ENCODE results near the gene GPR35. TPM values are rescaled to one million over a fixed set of nuclear protein-coding genes. Genes with fewer than 3 reads are reported as not detected.
"Not testable (repeated sequence)": the region's sequence is repeated elsewhere in the genome, so short reads cannot be mapped to it uniquely, and the experiment has no call there.

The GPR35 gene
- polyA plus RNA-seq, 2 donors, result 2.1 to 3.1 TPM

DNA sequence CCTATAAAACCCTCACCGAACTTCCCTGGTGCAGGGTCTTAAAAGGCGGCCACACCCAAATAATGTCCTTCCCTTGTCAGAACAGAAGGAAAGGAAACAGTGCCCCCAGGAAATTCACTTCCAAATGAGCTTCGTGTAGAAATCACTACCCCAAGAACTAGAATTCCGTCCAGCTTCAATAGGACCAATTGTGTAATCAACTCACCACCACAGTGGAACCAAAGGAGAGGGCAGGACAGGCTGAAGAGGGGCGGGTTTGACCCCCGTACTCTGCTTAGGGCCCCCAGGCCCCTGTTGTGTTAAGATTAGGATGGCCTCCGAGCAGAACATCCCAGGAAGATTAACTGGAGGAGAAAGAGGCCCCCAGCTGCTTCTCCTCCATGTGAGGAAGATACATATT lies 24.1 kb downstream of the GPR35 start:
- H3K27ac ChIP-seq (ENCODE audit: low read depth in 2 of 2, low read length in 1 of 2), result no peak overlapping the region
- H3K9me3 ChIP-seq (ENCODE audit: control insufficient read depth in 2 of 2, insufficient read depth in 1 of 2, low read depth in 1 of 2, low read length in 1 of 2), result no peaks in the 10 kb centered on the region
- H3K27me3 ChIP-seq (ENCODE audit: control insufficient read depth in 1 of 2, insufficient read depth in 2 of 2, low read length in 2 of 2), result peaks cover 0 to 6% of the 10 kb centered on the region in 2 donors
- 53 to 70% methylated on average over 7 of the region's 7 CpGs for WGBS, 2 donors
- no peak overlapping the region for H3K4me3 ChIP-seq (ENCODE audit: low read depth in 1 of 2, low read length in 2 of 2)
- H3K4me1 ChIP-seq (ENCODE audit: control insufficient read depth in 2 of 2, insufficient read depth in 2 of 2, low read length in 1 of 2), result peaks cover 2 to 5% of the 10 kb centered on the region in 2 donors
- H3K36me3 ChIP-seq (ENCODE audit: control insufficient read depth in 2 of 2, insufficient read depth in 2 of 2, low read length in 1 of 2), result no peaks in the 10 kb centered on the region

DNA sequence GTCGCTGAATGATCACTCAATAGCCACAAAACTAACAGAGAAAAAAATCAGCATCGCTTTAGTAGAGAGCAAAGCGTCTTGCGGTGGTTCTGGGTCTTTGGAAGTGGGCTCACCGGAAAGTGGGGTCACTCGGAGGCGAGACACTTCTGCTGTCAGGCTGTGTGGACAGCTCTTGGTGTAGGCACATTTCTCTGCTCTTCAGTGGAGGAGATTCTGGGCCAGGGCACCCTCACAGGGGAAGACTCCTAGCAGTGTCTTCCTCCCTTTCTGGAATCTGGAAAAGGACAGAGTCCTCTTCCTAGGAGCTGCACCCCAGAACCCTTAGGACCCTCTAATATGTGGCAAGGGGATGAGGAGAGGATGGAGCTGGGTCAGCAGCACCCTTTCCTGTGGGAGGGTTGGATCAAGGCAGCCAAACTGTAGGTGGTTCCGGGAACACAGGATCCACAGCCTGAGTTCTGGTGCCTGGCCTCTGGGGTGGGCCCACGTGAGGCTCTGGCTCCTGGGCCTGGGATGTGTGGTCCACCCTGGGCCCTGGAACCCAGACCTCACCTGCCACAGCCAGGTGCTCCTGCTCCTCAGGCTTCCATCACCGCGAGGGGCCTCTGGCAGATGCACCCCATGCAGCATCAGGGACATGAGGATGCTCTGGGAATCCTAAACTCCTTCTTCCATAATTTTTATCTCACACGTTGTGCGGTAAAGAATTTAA lies 25.1 kb downstream of the GPR35 start:
- no peaks in the 10 kb centered on the region for H3K9me3 ChIP-seq (ENCODE audit: control insufficient read depth in 2 of 2, insufficient read depth in 1 of 2, low read depth in 1 of 2, low read length in 1 of 2)
- H3K4me3 ChIP-seq (ENCODE audit: low read depth in 1 of 2, low read length in 2 of 2), result no peak overlapping the region
- H3K4me1 ChIP-seq (ENCODE audit: control insufficient read depth in 2 of 2, insufficient read depth in 2 of 2, low read length in 1 of 2), result peaks cover 2 to 5% of the 10 kb centered on the region in 2 donors
- H3K36me3 ChIP-seq (ENCODE audit: control insufficient read depth in 2 of 2, insufficient read depth in 2 of 2, low read length in 1 of 2), result no peaks in the 10 kb centered on the region
- peaks cover 0 to 6% of the 10 kb centered on the region in 2 donors for H3K27me3 ChIP-seq (ENCODE audit: control insufficient read depth in 1 of 2, insufficient read depth in 2 of 2, low read length in 2 of 2)
- no peak overlapping the region for H3K27ac ChIP-seq (ENCODE audit: low read depth in 2 of 2, low read length in 1 of 2)
- WGBS, 2 donors, result 89 to 91% methylated on average over 13 of the region's 13 CpGs

DNA sequence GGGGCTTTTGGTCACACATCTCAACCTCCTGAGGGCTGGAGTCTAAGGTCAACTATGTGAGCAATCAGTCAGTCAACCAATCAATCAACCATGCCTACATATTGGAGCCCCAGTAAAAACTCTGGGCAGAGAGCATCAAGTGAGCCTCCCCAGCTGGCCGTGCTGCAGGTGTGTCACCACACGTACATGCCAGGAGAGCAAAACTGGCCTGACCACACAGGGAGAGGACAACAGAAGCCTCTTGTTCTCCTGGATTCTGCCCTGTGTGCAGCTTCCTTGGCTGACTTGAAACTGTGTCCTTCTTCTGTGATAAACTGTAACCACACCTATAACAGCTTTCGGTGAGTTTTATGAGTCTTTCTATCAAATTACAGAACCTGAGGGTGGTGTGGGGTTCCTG lies 25.9 kb downstream of the GPR35 start:
- no peak overlapping the region for H3K4me3 ChIP-seq (ENCODE audit: low read depth in 1 of 2, low read length in 2 of 2)
- 63 to 69% methylated on average over 3 of the region's 3 CpGs for WGBS, 2 donors
- peaks cover 0 to 5% of the 10 kb centered on the region in 2 donors for H3K4me1 ChIP-seq (ENCODE audit: control insufficient read depth in 2 of 2, insufficient read depth in 2 of 2, low read length in 1 of 2)
- H3K27me3 ChIP-seq (ENCODE audit: control insufficient read depth in 1 of 2, insufficient read depth in 2 of 2, low read length in 2 of 2), result peaks cover 0 to 6% of the 10 kb centered on the region in 2 donors
- no peak overlapping the region for H3K27ac ChIP-seq (ENCODE audit: low read depth in 2 of 2, low read length in 1 of 2)
- H3K36me3 ChIP-seq (ENCODE audit: control insufficient read depth in 2 of 2, insufficient read depth in 2 of 2, low read length in 1 of 2), result no peaks in the 10 kb centered on the region
- H3K9me3 ChIP-seq (ENCODE audit: control insufficient read depth in 2 of 2, insufficient read depth in 1 of 2, low read depth in 1 of 2, low read length in 1 of 2), result no peaks in the 10 kb centered on the region

DNA sequence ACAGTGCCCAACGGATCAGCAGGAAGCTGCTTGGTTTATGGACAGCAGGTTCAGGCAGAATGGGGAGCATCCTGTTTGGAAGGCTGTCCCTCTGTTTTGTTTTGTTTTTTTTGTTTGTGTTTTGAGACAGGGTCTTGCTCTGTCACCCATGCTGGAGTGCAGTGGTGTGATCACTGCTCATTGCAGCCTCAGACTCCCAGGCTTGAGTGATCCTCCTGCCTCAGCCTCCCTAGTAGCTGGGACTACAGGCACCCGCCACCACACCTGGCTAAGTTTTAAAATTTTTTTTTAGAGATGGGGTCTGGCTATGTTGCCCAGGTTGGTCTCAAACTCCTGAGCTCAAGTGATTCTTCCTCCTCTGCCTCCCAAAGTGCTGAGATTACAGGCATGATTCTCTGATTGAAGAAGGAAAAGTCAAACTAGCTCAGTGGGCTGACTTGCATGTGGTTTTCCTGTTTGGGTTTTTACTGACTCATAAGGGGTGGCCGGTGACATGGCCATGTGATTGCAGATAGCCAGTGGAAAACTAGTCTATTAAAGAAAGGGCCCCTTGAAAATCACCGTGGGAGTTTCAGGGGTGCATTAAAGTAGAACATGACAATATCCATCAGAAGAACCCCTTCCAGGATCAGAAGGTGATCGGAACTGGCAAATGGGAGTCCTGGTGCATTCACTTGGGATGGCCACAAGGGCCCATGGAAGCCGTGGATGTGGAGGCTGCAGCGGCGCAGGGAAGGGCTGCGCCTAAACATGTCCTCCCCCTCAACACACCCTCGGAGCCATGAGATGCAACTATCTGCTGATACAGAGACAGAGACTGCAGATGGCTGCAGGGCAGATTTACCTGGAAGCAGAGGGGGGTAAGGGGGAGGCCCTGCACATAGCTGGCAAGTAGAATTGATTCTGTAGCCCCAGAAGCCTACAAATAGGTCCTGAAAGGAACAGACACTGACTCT lies 30.9 kb downstream of the GPR35 start:
- WGBS, 2 donors, result 70% methylated on average over 10 of the region's 10 CpGs
- Histone ChIP-seq H3K27me3 (ENCODE audit: control insufficient read depth in 1 of 2, insufficient read depth in 2 of 2, low read length in 2 of 2) (peaks cover 0 to 2% of the 10 kb centered on the region in 2 donors), H3K9me3 (ENCODE audit: control insufficient read depth in 2 of 2, insufficient read depth in 1 of 2, low read depth in 1 of 2, low read length in 1 of 2) (no peaks in the 10 kb centered on the region), H3K4me3 (ENCODE audit: low read depth in 1 of 2, low read length in 2 of 2) (no peak overlapping the region), H3K4me1 (ENCODE audit: control insufficient read depth in 2 of 2, insufficient read depth in 2 of 2, low read length in 1 of 2) (no peaks in the 10 kb centered on the region), H3K36me3 (ENCODE audit: control insufficient read depth in 2 of 2, insufficient read depth in 2 of 2, low read length in 1 of 2) (no peaks in the 10 kb centered on the region), H3K27ac (ENCODE audit: low read depth in 2 of 2, low read length in 1 of 2) (no peak overlapping the region)

DNA sequence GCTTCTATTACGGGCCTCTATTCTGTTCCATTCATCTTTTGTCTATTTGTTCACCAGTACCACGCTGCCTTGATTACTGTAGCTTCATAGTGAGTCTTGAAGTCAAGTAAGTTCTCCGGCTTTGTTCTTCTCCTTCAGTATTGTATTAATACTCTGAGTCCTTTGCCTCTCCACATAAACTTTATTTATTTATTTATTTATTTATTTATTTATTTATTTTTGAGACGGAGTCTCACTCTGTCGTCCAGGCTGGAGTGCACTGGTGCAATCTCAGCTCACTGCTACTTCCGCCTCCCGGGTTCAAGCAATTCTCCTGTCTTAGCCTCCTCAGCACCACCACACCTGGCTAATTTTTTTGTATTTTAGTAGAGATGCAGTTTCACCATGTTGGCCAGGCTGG lies 34.6 kb downstream of the GPR35 start:
- H3K4me1 ChIP-seq (ENCODE audit: control insufficient read depth in 2 of 2, insufficient read depth in 2 of 2, low read length in 1 of 2); H3K27me3 ChIP-seq (ENCODE audit: control insufficient read depth in 1 of 2, insufficient read depth in 2 of 2, low read length in 2 of 2); H3K9me3 ChIP-seq (ENCODE audit: control insufficient read depth in 2 of 2, insufficient read depth in 1 of 2, low read depth in 1 of 2, low read length in 1 of 2); H3K27ac ChIP-seq (ENCODE audit: low read depth in 2 of 2, low read length in 1 of 2); H3K36me3 ChIP-seq (ENCODE audit: control insufficient read depth in 2 of 2, insufficient read depth in 2 of 2, low read length in 1 of 2); H3K4me3 ChIP-seq (ENCODE audit: low read depth in 1 of 2, low read length in 2 of 2): not testable (repeated sequence)
- WGBS, 2 donors, result 92 to 95% methylated on average over 7 of the region's 7 CpGs

DNA sequence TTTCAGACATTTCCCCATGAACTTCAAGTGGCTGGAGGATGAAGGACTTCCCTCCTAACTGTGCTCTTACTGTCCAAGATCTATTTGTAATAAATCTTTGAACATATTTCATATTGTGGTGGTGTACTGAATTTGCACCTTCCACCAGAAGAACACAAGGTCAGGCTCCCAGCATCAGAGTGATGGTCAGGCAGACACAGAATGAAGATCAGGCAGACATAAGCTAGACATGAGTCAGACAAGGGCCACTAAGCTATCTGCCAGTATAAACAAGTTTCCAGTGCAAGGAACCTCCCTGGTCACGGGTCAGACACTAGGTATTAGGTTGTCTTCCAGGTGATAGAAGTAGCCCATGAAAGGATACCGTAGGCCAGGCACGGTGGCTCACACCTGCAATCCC lies 37.4 kb downstream of the GPR35 start:
- no peaks in the 10 kb centered on the region for H3K4me1 ChIP-seq (ENCODE audit: control insufficient read depth in 2 of 2, insufficient read depth in 2 of 2, low read length in 1 of 2)
- H3K27ac ChIP-seq (ENCODE audit: low read depth in 2 of 2, low read length in 1 of 2), result no peak overlapping the region
- no peak overlapping the region for H3K4me3 ChIP-seq (ENCODE audit: low read depth in 1 of 2, low read length in 2 of 2)
- peaks cover 0 to 3% of the 10 kb centered on the region in 2 donors for H3K9me3 ChIP-seq (ENCODE audit: control insufficient read depth in 2 of 2, insufficient read depth in 1 of 2, low read depth in 1 of 2, low read length in 1 of 2)
- peaks cover 0 to 2% of the 10 kb centered on the region in 2 donors for H3K27me3 ChIP-seq (ENCODE audit: control insufficient read depth in 1 of 2, insufficient read depth in 2 of 2, low read length in 2 of 2)
- WGBS, 2 donors, result 77 to 79% methylated on average over 3 of the region's 3 CpGs
- H3K36me3 ChIP-seq (ENCODE audit: control insufficient read depth in 2 of 2, insufficient read depth in 2 of 2, low read length in 1 of 2), result no peaks in the 10 kb centered on the region

DNA sequence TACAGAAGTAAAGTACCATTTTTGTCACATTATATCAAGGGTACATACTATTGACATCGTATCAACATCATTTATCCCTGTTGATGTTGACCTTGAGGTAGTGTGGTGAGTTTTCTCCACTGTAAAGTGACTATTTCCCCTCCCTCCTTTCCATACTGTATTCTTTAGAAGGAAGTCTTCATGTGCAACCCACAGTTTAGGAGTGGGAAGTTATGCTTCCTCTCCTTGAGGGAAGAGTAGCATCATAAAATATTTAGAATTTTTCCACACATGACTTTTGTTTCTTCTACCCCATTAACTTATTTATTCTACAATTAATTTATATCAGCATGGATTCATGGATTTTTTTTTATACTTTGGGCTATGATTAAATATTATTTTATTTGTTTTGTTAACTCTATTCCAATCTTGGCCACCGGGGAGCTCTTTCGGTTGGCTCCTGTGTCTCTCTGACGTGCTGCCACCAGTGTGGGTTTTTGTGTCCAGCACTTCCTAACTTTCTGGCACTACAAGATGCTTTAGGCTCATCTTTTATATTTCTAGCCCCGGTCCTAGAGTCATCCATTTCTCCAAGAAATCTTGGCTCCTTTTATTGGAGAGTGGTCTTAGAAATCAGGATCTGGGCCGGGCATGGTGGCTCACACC lies 38.4 kb downstream of the GPR35 start:
- no peaks in the 10 kb centered on the region for H3K36me3 ChIP-seq (ENCODE audit: control insufficient read depth in 2 of 2, insufficient read depth in 2 of 2, low read length in 1 of 2)
- 74 to 77% methylated on average over 6 of the region's 6 CpGs for WGBS, 2 donors
- H3K9me3 ChIP-seq (ENCODE audit: control insufficient read depth in 2 of 2, insufficient read depth in 1 of 2, low read depth in 1 of 2, low read length in 1 of 2), result peaks cover 0 to 3% of the 10 kb centered on the region in 2 donors
- H3K27me3 ChIP-seq (ENCODE audit: control insufficient read depth in 1 of 2, insufficient read depth in 2 of 2, low read length in 2 of 2), result peaks cover 0 to 2% of the 10 kb centered on the region in 2 donors
- no peak overlapping the region for H3K27ac ChIP-seq (ENCODE audit: low read depth in 2 of 2, low read length in 1 of 2)
- H3K4me3 ChIP-seq (ENCODE audit: low read depth in 1 of 2, low read length in 2 of 2), result no peak overlapping the region
- no peaks in the 10 kb centered on the region for H3K4me1 ChIP-seq (ENCODE audit: control insufficient read depth in 2 of 2, insufficient read depth in 2 of 2, low read length in 1 of 2)

DNA sequence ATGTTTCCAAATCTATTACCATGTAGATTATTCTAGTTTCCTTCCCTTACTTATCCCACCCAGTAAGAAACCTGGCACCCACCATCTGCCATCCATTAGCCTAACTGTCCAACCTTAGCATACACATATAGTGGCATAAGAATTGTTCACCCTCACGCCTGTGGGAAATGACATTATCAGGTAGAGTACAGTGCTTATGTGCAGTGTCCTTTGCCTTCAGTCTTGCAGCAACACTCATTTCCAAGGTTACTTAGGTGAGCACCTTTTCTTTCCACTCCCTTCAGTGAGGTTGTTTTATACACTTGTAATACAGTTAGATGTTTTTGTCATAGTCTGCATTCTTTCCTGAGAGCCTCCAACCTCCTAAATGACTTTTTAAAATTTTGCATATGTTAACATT lies 39.3 kb downstream of the GPR35 start:
- WGBS, 2 donors, result 77 to 81% methylated on average over 1 of the region's 1 CpG
- no peak overlapping the region for H3K27ac ChIP-seq (ENCODE audit: low read depth in 2 of 2, low read length in 1 of 2)
- H3K9me3 ChIP-seq (ENCODE audit: control insufficient read depth in 2 of 2, insufficient read depth in 1 of 2, low read depth in 1 of 2, low read length in 1 of 2), result peaks cover 0 to 3% of the 10 kb centered on the region in 2 donors
- no peak overlapping the region for H3K4me3 ChIP-seq (ENCODE audit: low read depth in 1 of 2, low read length in 2 of 2)
- H3K4me1 ChIP-seq (ENCODE audit: control insufficient read depth in 2 of 2, insufficient read depth in 2 of 2, low read length in 1 of 2), result no peaks in the 10 kb centered on the region
- peaks cover 0 to 2% of the 10 kb centered on the region in 2 donors for H3K27me3 ChIP-seq (ENCODE audit: control insufficient read depth in 1 of 2, insufficient read depth in 2 of 2, low read length in 2 of 2)
- no peaks in the 10 kb centered on the region for H3K36me3 ChIP-seq (ENCODE audit: control insufficient read depth in 2 of 2, insufficient read depth in 2 of 2, low read length in 1 of 2)

DNA sequence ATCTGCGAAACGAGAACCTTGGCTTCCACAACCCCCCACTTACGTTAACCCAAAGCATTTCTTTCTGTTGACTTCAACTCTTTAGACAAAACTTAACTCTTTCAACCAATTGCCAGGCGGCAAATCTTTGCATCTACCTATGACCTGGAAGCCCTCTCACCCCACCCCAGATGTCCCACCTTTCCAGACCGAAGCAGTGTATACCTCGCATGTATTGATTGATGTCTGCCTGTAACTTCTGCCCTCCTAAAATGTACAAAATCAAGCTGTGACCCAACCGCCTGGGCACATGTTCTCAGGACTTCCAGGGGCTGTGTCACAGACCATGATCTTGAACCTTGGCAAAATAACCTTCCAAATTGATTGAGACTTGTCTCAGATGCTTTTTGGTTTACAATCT lies 45.1 kb downstream of the GPR35 start:
- peaks cover 8 to 9% of the 10 kb centered on the region in 2 donors for H3K27me3 ChIP-seq (ENCODE audit: control insufficient read depth in 1 of 2, insufficient read depth in 2 of 2, low read length in 2 of 2)

More for the DNA sequence above, 45.1 kb downstream of the GPR35 start:
- WGBS, 2 donors, result 68 to 73% methylated on average over 7 of the region's 7 CpGs
- Histone ChIP-seq H3K36me3 (ENCODE audit: control insufficient read depth in 2 of 2, insufficient read depth in 2 of 2, low read length in 1 of 2) (no peaks in the 10 kb centered on the region), H3K4me3 (ENCODE audit: low read depth in 1 of 2, low read length in 2 of 2) (no peak overlapping the region), H3K4me1 (ENCODE audit: control insufficient read depth in 2 of 2, insufficient read depth in 2 of 2, low read length in 1 of 2) (peaks cover 0 to 7% of the 10 kb centered on the region in 2 donors), H3K9me3 (ENCODE audit: control insufficient read depth in 2 of 2, insufficient read depth in 1 of 2, low read depth in 1 of 2, low read length in 1 of 2) (peaks cover 0 to 3% of the 10 kb centered on the region in 2 donors), H3K27ac (ENCODE audit: low read depth in 2 of 2, low read length in 1 of 2) (no peak overlapping the region)

Measured in esophagus (tissue), 2 donors.